HG03460 (cell line): ENCODE data around the gene RNF32.
"Not testable (repeated sequence)": the region's sequence is repeated elsewhere in the genome, so short reads cannot be mapped to it uniquely, and the experiment has no call there.

Experiments used
- ATAC-seq: cut with Tn5 transposase; IDR thresholded peaks from one replicate; pipeline ENCODE4 v1.9.1; 2021; ENCODE audit not compliant: unreplicated experiment

Gene RNF32

DNA sequence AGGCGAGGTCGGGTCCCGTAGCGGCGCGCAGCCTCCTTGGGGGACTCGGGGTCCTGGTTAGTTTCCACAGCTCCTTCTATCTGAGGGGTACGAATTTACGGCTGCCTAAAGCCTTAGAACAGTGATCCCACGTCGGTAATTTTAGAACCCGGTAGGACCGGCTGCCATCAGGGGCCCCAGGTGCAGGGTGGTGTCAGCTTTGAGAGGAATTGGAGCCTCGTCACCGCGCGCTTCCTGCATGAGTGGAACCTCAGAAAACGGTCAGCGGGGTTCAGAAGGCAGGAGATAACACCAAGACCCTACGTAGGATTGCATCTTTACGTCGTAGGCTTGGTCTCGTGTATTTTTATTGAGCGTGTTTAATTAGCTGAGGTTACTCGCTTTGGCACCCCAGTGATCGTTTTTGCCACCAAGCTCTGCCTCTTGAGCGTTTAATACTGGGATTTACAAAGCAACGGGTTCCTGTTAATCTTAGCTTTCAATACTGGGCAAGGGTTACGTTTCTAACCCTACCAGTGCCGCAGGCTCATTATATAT is 443 bp downstream of the RNF32 start:
- peak; percentile 53 for ATAC-seq

DNA sequence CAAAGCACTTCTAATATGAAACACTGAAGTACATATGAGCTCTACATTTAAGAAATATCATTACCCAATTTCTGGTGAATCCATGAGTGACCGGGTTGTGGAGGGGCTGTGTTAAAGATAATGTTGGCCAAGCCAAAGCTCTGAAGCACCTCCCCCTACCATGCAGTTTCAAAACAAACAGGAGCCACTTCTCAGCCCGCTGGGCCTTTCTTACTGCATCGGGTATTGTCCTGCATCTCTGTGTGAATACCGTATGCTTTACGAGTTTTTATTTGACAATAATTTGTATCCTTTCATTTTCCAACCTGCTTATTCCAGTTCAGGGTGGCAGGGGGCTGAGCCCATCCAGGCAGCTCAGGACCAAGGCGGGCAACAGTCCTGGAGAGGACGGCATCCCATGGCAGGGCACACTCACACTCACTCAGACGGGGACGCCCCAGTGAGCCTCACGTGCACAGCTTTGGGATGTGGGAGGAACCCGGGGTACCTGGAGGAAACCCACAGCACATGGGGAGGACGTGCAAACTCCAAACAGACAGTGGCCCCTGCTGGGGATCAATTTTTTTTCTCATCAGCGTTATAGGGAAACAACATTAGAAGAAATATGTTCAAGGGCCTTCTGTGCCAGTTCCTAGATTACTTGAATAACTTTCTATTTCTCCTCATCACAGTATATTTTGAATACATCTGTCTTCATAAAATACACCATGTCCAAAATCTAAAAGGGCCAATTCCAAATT is 1.9 kb downstream of the RNF32 start:
- no peak for ATAC-seq

DNA sequence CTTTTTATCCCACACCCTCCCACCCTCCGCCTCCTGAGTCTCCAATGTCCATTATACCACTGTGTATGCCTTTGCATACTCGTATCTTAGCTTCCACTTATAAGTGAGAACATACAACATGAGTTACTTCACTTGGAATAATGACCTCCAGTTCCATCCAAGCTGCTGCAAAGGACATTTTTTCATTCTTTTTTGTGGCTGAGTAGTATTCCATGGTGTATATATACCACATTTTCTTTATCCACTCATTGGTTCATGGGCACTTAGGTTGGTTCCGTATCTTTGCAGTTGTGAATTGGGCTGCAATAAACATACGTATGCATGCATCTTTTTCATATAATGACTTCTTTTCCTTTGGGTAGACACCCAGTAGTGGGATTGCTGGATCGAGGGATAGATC is 6.8 kb downstream of the RNF32 start:
- ATAC-seq: not testable (repeated sequence)

DNA sequence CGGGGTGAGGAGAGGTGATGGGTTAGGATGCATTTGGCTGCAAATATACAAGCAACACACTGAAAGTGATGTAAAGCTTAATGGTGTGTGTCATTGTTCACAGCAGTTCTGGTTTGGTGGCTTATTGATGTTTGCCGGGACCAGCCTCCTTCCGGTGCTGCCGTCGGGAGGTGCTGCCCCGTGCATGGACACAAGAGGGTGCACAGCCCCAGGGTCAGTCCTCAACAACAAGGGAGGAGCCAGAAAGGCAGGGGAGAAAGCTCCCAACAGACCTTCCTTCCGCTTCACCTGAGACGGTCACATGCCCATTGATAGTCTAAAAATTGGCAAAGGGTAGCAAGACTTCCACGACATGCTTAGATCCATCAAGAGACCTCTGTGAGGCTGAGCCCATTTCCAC is 9.5 kb downstream of the RNF32 start:
- ATAC-seq: no peak

DNA sequence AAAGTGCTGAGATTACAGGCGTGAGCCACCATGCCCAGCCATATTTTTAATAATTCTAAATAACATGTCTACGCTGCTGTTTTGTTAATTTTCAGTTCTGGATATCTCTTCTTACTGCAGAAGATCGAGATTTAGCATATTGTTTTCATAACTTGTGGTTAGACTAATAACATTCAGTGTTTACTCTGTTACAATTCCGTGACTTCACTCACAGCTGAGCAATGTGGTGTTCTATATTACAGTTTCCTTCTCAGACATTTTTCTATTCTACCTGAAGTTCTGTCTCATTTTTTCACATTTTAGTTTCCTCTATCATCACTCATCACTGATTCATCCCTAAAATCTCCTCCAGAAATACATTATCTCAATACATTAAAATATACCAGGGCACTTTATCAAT is 10.9 kb downstream of the RNF32 start:
- ATAC-seq: no peak

DNA sequence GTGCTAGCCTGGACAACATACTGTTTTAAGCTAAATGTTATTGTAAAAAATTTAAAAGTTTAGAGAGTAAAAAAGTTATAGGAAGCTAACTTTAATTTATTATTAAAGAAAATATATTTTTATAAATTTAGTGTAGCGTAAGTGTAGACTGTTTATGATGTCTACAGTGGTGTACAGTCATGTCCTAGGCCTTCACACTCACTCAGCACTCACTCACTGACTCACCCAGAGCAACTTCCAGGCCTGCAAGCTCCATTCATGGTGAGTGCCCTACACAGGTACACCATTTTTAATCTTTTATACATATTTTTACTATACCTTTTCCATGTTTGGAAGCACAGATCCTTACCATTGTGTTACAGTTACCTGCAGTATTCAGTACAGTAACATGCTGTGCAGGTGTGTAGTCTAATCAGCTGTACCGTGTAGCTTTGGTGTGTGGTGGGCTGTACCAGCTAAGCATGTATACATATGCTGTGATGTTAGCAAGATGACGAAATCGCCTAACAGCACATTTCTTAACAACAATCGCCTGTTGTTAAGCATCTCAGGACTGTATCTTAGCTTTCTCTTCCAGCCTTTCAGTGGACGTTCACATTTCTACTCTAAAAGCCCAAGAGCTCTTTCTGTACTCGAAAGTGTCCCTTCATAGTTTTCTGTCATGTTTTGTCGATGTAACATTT is 12.5 kb downstream of the RNF32 start:
- ATAC-seq: no peak

DNA sequence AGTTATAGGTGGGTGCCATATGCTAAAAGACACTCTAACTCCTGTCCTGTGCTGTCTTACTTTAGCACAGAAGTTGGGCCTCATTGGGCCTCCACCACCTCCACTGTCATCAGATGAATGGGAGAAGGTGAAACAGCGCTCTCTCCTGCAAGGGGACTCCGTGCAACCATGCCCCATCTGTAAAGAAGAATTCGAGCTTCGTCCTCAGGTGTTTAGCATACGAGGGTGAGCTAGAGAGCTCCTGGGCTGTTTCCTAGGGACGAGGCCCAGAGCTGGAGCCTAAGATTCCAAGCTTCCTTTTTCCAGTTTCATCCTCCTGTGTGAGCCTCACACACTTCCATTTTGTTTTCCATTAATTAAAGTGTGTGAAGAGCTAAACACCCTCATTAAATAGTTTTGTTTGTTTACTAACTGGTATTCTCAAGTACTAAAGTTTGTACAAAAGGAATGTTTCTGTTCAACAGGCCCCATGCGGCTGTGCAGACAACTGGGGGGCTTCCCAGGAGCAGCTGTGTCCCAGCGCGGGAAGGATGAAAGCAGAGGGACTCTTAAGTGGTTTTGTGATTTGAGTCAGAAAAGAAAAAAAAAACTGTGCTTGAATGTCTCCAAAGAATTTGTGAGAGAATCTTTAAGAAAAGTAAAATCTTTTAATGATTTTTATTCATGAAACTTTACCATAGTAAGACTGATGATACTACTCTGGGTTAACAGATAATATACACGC is 14.1 kb downstream of the RNF32 start:
- ATAC-seq: no peak

DNA sequence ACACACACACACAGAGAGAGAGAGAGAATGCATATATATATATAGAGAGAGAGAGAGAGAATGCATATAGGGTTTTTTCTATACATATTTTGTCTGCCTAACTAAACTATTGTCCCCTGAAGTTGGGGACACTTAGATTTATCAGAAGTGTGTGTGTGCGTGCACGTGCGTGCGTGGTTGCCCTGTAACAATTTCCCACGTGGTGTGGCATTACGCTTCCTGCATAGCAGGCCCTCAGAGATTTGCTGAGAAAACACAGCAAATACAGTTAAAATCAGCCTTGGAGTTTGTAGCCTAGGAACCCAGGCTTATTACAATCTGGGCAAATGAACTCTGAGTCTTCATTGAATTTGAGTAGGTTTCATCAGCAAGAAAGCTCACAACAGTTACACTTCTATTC is 14.7 kb downstream of the RNF32 start:
- no peak for ATAC-seq

DNA sequence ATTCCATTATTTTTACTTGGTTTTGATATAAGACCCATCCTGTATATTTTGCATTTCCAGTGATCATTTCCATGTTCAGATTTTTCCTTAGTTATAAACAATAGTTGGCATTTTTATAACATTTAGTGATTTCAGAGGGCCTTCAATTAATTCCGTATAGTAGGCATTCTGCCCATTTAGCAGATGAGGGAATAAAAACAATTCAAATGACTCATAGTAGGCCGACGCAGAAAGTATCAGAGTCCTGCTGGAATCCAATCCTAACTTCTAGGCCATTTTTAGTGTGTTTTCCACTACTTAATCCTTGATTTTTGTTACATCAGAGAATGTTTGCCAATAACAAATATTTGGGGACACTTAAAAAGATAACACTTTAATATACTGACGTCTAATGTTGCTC is 15.4 kb downstream of the RNF32 start:
- no peak for ATAC-seq

DNA sequence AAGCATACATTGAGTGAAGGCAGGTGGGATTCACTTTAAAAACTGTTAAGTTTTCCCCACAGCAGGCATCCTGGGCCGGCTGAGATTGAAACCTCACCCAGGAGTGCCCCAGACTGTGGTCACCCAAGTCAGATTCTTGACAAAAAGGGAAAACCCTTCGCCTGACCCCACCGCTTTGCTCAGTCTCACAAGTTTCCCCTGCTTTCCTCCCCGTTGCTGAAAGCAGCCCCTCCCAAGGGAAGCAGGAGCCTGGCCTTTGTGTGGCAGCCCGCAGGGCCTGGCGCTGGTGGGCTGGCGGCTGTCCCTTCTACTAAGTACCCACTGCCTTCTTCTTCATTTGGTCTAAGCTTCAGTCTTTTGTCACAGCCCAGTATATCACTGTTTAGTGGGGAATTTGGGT is 16.0 kb downstream of the RNF32 start:
- ATAC-seq: no peak

DNA sequence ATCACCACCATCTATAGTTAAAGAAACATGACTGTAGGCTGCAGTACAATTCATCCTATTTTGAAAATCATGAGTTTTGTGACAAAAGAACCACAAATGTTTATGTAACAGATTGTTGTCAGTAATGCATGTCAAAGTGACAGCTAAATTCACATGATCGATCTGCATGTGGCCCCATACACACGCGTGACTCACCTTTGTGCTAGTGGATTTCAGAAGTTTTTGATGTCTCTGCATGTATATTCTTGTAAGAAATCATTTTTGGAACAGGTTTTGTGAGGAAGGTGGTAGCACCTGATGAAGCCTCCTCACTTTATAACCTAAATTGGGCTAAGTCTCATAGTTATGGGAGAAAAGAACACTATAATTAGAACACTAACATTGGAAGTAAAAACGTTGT is 17.1 kb downstream of the RNF32 start:
- ATAC-seq: no peak

DNA sequence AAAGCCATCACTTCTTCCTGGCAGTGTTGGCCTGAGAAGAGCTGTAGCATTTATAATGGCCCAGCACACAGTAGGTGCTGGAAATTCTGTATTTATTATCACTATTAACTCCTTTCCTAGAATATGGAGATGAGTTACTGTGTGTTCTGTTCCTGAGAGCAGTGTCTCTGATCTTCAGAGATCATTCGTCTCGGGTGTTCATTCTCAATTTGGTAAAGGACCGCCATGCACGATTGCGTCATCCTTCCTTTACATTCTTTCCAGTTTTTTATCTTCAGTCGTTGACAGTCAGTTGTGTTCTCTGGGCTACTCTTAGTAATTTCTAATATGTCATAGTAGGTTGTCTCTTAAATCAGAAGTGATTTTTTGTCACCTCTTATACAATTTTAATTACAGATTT is 18.6 kb downstream of the RNF32 start:
- ATAC-seq: no peak

DNA sequence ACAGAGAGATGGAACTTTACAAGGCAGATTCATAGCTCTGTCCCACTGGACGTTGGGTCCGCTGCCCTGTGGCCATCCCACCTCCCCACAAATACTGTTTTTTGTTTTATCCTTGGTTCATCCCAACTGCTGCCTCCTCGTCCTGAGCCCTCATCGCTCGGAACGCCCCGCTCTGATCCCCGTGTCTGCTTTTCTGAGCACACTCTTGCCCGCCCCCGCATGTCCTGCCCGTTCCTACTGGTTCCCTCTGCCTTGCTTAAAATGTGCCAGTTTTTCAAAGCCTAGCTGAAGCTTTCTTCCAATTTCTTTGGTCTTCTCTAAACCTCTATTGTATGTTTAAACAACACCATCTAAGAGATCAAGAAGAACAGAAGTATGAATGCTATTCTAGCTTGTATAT is 19.4 kb downstream of the RNF32 start:
- no peak for ATAC-seq

DNA sequence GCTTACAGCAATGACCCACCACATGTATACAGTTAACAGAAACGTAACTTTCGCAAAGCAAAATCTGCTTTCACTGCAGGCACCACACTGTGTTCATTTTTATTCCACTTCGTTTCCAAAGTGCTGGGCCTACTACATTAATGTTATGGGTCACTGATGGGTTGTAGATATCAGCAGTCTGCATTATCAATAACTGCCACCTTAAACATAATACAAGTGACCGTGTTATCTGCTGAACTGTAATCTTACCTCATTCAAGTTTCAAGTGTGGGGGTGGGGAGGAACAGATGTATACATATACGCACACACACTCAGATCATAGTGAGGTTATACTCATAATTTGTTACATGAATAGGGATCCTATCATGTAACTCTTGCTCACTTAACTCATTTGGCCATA is 21.1 kb downstream of the RNF32 start:
- ATAC-seq: no peak

DNA sequence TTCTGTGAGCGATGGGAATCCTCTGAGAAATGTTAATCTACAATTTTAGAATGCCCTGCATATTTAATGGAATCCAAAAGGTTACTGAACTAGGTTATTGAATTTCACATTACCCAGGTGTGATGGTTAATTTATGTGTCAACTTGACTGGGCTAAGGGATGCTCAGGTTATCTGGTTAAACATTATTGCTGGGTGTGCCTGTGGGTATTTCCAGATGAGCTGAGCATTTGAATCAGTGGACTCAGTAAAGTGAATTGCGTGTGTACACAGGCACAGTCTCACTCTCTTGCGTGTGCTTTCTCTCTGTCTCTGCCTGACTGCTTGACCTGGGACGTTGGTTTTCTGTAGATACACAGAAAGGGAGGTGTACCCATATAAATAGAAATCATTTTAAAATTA is 21.7 kb downstream of the RNF32 start:
- no peak for ATAC-seq

DNA sequence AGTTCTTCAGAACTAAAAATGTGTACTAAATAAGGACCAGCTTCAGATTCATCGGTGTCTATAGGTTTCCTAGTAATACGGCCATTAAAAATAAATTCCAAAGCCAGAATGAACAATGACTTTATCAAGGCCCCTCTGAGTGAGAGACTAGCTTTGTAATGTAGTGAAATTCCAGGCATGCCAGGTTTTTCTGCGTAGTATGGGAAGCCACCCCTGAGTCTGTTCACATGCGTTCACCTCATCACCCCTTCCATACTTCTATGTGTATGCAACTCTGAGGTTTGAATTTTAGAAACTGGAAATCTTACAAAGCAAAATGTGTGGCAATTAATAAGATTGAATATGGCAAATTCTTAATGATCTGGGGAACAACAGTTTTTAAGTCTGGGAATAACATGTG is 24.5 kb downstream of the RNF32 start:
- ATAC-seq: no peak

DNA sequence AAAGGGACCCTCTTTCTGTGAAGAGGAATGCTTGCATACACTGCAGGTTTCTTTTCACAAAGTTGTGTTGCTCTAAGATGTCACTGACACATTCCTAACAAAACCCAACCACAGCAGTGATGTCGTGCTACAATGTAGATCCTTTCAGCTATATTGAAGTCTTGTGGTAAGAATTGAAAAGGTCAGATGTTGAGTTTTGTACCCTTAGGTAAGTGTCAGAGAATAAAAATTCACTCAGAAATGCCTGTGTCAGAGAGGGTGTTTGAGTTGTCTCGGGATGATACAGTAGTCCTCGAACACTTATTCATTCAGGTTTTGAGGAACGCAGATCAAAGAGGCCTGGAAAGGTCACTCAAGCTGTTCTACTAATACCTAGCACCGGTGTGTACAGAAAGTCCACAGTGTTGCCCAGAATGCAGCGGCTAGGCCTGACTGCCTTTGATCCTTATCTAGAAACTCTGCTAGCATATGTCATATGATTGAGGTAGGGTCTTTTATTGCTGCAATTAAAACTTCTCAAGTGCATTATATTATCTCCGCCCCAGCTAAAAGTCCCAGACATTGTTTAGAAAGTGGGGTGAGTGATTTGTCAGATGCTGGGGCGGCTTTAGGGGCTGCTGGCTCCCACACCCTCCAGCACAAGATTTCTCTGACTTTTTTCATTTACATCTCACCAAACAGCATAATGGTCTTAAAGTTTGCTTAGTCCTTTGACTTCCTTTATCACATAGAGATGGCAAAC is 26.0 kb downstream of the RNF32 start:
- no peak for ATAC-seq

DNA sequence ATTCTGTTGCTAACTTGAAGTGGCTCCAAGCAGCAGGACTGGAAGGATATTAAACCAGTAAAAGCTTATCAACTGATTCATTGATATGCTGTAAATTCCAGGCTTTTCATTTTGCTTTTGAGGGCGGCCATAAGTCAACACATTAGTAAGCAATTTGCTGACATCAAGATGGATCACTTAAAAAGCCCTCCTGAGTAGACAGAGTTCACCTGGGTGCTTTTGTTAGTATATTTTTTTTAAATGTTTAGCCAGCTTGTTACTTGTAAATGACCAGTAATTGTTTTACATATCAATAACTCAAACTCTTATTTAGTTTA is 26.5 kb downstream of the RNF32 start:
- ATAC-seq: no peak

DNA sequence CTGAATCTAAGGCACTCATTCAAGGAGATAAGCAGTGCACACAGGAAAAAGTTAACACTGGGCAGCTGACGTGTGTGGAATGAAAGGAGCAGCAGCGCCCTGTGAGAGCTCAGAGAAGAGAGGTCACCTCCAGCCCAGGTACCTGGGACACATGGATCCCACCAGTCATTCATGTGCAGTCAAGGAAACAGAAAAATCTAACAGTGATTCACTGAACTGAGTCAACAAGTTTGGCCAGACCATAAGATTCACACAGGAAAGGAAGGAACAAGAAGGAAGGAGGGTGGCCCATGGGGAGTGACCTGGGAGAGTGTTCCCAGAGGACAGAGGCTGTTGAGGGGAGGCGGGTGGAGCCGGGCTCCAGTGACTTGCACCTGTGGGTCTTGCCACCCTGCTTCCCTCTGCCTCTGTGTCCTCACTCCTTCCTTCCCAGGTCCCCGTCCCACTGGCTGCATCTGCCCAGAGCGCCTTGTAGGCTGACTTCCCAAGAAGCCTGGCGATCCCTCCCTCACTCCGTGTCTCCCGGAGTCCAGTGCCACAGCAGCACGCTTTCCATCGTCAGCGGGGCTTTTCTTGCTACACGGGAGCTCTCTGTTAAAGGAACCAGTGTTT is 27.7 kb downstream of the RNF32 start:
- no peak for ATAC-seq

DNA sequence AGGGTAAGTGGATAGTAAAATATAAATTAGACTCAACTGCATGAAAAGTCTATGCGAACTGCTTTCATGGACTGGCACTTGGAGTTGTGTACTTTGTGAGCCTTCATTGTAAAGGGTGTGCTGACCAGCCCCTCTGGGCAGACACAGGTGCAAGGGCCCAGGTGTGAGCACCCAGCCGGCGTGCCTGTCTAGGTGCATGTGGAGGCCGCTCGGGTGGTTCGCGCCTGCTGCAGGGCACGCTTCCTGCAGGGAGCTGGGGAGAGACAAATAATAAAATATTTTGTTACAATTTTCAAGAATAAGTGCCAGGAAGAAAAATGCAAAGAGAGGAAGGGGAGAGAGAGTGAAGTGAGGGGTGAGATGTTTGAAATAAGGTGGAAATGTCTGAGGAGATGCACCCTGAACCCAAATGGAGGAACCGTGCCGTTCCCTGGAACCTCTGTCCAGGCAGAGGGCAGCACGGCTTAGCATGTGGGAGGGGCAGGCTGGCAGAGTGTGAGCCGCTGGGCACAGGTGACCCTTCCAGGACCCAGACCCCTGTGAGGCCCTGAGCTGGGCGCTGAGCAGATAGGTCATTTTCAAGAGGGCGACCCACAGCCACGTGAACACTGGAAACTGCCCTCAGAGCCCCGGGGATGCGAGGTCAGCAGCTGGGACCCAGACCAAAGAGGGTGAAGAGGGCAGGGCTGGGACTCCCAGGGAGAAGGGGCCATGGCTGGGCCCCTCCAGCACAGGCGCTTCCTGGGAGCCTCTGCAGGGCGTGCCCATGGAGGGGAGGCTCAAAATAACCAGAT is 28.7 kb downstream of the RNF32 start:
- ATAC-seq: no peak
